Lower leg skin (tissue), 4 donors: ENCODE results near the gene SLC5A5. TPM values are rescaled to one million over a fixed set of nuclear protein-coding genes. Genes with fewer than 3 reads are reported as not detected.
A peak's percentile ranks its signal among the peaks of the same experiment; 100 is the strongest.

Experiments used
- DNase-seq, 2 donors: peaks; one replicate each; pipeline ENCODE4 v3.0.0-alpha.2; 2019; ENCODE audit warnings: low spot score in 2 of 2
- H3K4me3 ChIP-seq: fragments of 200-600 bp; sonication (generic); 2 replicates; pipeline ENCODE4 v1.5.1; 2017; ENCODE audit warnings: mild to moderate bottlenecking, low read depth; ENCODE audit not compliant: poor library complexity, severe bottlenecking
- CTCF ChIP-seq, 3 donors: fragments of 450-650 bp; IDR thresholded peaks; one replicate each; pipeline ENCODE4 v1.5.1; 2016; ENCODE audit warnings: antibody characterized with exemption in 3 of 3, mild to moderate bottlenecking in 3 of 3, moderate library complexity in 2 of 3
- POLR2A ChIP-seq, 2 donors: fragments of 450-650 bp; IDR thresholded peaks; one replicate each; pipeline ENCODE4 v1.6.1; 2016 to 2017; ENCODE audit warnings: antibody characterized with exemption in 2 of 2, mild to moderate bottlenecking in 1 of 2, moderate library complexity in 1 of 2
- WGBS, 2 donors: methylation state at CpG; one replicate each; pipeline ENCODE4 v1.1.5; 2018; 5-methylcytosine and 5-hydroxymethylcytosine counted together
- intact Hi-C: fragments of 100-400 bp; cut with DNase I; formaldehyde crosslinking; loops from one replicate; pipeline ENCODE4 v1.15.0; 2023; ENCODE audit warnings: low total_unique reads
- total RNA-seq, 4 donors: library from RNA; depleted of rRNA; stranded (reverse); fragments of >200 nt; gene quantifications; one replicate each; pipeline ENCODE4 v1.1.0, GENCODE V29; 2016

SLC5A5 gene
- total RNA-seq, 4 donors from 2014 or later: not detected

GRCh38 chr19:17843908-17844490 lies 27.7 kb upstream of the SLC5A5 start:
- no peak for DNase-seq
- WGBS, 2 donors: 81 to 86% methylated on average over 14 of the region's 14 CpGs
- TF ChIP-seq CTCF (IDR thresholded peaks at IDR 0.05): no peak
- no peak for TF ChIP-seq POLR2A (IDR thresholded peaks at IDR 0.05)

GRCh38 chr19:17846146-17846545 lies 25.6 kb upstream of the SLC5A5 start:
- intact Hi-C loops: no loop called here
- 87 to 91% methylated on average over 8 of the region's 8 CpGs for WGBS, 2 donors
- no peak overlapping the region for H3K4me3 ChIP-seq
- TF ChIP-seq CTCF (IDR thresholded peaks at IDR 0.05) (no peak), POLR2A (IDR thresholded peaks at IDR 0.05) (no peak)
- no peak for DNase-seq

More at GRCh38 chr19:17843908-17844490, 27.7 kb upstream of the SLC5A5 start:
- intact Hi-C loops: no loop called here
- no peak overlapping the region for H3K4me3 ChIP-seq

- DNase-seq: no peak
- intact Hi-C loops: no loop called here
- H3K4me3 ChIP-seq: peak within 1 kb of the TSS; percentile 5
- 9 to 16% methylated on average over 32 to 39 of the region's 40 CpGs for WGBS, 2 donors
- TF ChIP-seq CTCF (IDR thresholded peaks at IDR 0.05) (no peak), POLR2A (IDR thresholded peaks at IDR 0.05) (no peak)
Observed at GRCh38 chr19:17847538-17848366, 24.0 kb upstream of the SLC5A5 start, which contains the start of gene JAK3. Gene JAK3 (minus strand): TSS chr19:17847982. CDS start chr19:17844417, 3,565 bp downstream.

- intact Hi-C loops: no loop called here
- WGBS, 2 donors: 58 to 64% methylated on average over 14 of the region's 14 CpGs
- no peak for DNase-seq
- TF ChIP-seq POLR2A (IDR thresholded peaks at IDR 0.05): no peak
- no peak for TF ChIP-seq CTCF (IDR thresholded peaks at IDR 0.05)
- H3K4me3 ChIP-seq: no peak overlapping the region
Observed at GRCh38 chr19:17848595-17849292, 23.0 kb upstream of the SLC5A5 start.

GRCh38 chr19:17854061-17854460 lies 17.7 kb upstream of the SLC5A5 start:
- no peak overlapping the region for H3K4me3 ChIP-seq
- no peak for DNase-seq
- intact Hi-C loops: loop anchor here (10.0 kb wide), 1 partner anchor 149 kb away; no protein-coding TSS in a partner anchor
- TF ChIP-seq CTCF (IDR thresholded peaks at IDR 0.05) (no peak), POLR2A (IDR thresholded peaks at IDR 0.05) (no peak)
- 77 to 84% methylated on average over 6 of the region's 6 CpGs for WGBS, 2 donors
